Sigmoid colon (tissue), 4 donors: ENCODE measurements around the gene EFL1.

ENCODE experiments used
- EP300 ChIP-seq, 4 donors: sonication (generic); formaldehyde crosslinking; IDR thresholded peaks; one replicate each; pipeline ENCODE4 v1.6.1; 2017; ENCODE audit warnings: antibody characterized with exemption in 4 of 4
- POLR2A ChIP-seq, 2 donors: fragments of 450-650 bp; IDR thresholded peaks; one replicate each; pipeline ENCODE4 v1.6.1; 2016; ENCODE audit warnings: antibody characterized with exemption in 2 of 2, mild to moderate bottlenecking in 2 of 2, moderate library complexity in 2 of 2
- POLR2AphosphoS5 ChIP-seq, 4 donors: sonication (generic); formaldehyde crosslinking; IDR thresholded peaks; one replicate each; pipeline ENCODE4 v1.6.1; 2017; ENCODE audit warnings: antibody characterized with exemption in 4 of 4
- TF ChIP-seq, protein P1 (sequence below), 4 experiments: fragments of 450-650 bp in 3 of 4; fragments of 200-600 bp in 1 of 4; IDR thresholded peaks; one replicate each; pipeline ENCODE4 v1.5.1; 2016 to 2019; ENCODE audit warnings: antibody characterized with exemption in 4 of 4, mild to moderate bottlenecking in 3 of 4, moderate library complexity in 2 of 4

DNA sequence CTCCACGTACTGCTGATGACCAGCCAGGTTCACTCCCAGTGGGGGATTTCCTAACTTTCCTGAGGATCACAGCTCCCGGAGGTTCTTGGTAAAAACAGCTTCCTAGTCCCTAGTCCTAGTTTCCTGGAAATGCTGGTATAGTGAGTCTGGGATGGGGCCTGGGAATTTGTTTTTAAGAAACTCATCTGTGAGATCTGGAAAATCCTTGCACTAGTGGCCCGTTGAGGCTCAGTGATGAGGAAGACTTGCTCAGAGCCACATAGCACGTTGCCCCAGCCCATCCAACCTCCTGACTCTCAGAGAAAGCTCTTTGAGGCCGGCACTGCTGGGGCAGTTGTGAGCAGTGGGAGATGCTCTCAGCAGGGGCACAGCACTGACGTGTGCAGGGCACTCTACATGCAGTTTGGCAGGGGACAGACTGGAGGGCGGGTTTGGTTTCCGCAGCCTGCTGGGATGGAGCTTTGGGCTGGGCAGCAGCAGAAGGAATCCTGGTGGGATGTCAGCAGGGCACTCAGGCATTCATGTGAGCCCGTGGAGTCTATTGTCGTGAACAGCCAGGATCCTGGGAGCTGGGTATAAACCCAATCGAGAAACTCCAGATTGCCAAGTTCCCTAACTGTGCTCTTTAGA, 31.6 kb upstream of the EFL1 start:
- TF ChIP-seq POLR2AphosphoS5 (IDR thresholded peaks at IDR 0.05) (no peak), POLR2A (IDR thresholded peaks at IDR 0.05) (no peak), EP300 (IDR thresholded peaks at IDR 0.05) (no peak)
- TF ChIP-seq, protein P1, sequence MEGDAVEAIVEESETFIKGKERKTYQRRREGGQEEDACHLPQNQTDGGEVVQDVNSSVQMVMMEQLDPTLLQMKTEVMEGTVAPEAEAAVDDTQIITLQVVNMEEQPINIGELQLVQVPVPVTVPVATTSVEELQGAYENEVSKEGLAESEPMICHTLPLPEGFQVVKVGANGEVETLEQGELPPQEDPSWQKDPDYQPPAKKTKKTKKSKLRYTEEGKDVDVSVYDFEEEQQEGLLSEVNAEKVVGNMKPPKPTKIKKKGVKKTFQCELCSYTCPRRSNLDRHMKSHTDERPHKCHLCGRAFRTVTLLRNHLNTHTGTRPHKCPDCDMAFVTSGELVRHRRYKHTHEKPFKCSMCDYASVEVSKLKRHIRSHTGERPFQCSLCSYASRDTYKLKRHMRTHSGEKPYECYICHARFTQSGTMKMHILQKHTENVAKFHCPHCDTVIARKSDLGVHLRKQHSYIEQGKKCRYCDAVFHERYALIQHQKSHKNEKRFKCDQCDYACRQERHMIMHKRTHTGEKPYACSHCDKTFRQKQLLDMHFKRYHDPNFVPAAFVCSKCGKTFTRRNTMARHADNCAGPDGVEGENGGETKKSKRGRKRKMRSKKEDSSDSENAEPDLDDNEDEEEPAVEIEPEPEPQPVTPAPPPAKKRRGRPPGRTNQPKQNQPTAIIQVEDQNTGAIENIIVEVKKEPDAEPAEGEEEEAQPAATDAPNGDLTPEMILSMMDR (IDR thresholded peaks at IDR 0.05) = no peak
